Stimulated activated naive CD4-positive, alpha-beta T cell (primary cell): Measurements from ENCODE around the gene DCAF6.

Experiments
- DNase-seq, 6 experiments: peaks; one replicate each; lab custom pipeline; 2025; lab: John Stamatoyannopoulos, UW

DCAF6 gene

DNA sequence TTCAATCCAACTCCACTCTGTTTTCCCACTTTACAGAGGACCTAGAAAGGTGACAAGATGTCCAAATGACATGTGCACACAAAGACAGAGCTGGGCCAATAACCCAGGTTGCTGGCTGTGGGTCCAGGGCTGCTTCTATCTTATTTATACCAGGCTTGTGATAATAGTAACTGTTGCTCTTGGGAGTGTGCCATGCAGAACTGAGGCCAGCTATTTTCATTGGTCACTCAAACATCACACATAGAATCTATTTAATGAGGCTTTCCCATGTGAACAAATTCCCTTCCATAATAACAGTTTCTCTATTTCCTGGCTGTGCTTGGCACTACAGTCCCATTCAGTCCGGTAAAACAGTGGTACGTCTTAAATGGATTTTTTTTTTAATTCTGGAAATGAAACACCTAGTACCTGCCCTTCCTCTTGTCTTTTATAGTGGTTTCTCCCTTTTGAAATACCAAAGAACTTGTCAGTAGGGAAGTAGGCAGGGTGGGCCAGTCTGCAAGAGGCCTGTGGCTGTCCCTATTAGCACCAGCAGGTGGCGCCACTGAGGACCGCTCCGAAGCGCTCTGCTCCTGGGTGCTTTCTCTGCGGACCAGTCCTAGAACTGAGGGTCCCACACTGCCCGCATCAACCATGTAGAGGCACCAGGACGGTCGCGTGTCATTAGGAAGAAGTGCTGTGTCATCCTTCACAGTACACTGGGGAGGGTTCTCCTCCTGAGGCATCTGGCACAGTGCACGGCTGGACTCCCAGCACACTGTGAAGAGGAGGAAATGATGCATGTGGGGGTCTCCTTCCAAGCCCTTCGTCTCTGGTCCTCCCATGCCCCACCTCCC is 148.1 kb downstream of the DCAF6 start:
- DNase-seq, result peak in 5 of 6 experiments; percentile 12 to 57 (median 26)

DNA sequence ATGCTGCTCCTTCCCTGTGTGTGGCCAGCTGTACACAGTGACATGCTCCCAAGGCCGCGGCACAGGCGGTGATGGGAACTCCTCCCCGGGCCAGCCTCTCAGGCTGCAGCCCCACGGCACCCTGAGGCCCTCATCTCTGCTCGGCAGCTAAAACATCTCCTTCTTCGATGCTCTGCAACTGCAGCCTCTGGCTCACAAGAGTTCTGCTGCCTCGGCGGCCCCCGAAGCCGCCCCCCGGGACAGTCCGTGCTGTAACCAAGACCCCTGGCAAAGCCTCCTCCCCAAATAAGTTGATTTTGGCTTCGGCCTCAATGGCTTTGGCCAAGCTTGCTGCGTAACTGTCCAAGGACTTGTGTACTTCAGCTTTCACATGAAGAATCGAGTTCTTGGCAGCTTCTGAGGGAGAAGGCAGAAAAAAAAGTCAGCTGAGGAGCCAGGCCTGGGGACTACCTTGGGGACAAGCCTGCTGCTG is 149.0 kb downstream of the DCAF6 start:
- DNase-seq, result no peak

DNA sequence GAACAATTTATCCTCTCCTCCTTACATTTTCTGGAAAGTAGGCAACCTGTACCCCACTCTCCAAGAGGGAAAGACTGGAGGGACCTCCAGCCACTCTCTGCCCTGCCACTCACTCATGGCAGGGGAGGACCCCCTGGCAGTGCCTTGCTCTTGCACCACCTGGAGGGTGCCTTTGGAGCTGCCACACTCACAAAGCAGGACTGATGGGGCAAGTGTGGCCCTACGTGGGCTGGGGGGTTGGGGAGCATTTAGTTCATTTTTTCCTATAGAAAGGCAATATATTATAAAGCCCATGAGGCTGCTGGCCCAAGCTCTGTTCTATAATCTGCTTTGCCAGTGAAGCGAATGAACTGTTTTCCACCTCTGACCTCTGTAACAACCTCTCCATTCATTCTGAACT is 150.0 kb downstream of the DCAF6 start:
- no peak for DNase-seq

DNA sequence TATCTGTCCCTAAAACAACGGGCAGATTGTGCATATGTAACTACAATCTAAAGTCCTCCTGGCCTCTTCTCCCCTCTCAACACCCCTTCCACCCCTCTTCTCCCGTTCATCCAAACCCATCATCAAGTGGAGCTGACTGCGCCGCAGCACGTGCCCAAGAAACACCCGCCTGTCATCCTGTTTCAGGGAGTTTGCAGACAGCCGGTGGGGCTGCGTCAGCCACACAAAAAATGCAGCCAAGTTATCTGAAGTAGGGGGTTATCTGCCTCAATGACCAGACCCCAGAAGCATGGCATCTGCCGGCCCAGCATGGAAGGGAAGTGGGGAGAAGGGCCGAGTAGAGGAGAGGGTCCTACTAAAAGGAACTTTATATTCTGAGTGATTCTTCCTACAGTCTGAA is 151.2 kb downstream of the DCAF6 start:
- DNase-seq, result no peak

DNA sequence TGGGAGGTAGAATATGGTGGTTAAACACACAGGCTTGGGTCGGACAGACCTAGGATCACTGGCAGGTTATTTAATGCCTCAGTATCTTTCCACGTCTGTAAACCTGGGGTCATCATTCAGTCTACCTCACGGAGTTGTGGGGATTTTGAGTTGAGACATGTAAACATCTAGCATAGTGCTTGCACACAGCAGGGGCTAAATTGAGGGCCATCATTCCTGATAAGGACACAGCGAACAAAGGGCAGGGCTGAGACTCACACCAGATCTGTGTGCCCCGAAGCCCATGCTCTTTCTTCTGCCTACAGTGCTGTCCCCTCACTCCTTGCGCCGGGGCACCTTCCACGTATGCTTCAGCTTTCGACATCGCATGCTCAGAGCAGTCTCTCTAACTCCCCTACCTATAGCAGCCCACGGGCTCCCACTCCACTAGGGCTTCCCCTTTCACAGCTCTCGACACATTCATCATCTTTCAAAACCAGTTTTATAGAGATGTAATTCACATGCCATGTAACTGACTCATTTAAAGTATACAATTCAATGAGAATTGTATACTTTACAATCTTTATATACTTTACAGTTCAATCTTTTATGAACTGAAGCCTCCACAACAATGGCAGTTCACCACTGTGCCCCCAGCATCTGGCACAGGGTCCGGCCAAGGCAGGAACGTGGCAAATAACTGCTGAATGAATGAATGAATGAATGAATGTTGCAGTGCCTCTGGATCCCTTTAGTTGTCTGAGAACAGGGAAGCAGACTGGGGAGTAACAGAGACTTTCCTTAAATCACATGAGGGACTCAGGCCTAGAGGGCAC is 152.2 kb downstream of the DCAF6 start:
- DNase-seq, result no peak

DNA sequence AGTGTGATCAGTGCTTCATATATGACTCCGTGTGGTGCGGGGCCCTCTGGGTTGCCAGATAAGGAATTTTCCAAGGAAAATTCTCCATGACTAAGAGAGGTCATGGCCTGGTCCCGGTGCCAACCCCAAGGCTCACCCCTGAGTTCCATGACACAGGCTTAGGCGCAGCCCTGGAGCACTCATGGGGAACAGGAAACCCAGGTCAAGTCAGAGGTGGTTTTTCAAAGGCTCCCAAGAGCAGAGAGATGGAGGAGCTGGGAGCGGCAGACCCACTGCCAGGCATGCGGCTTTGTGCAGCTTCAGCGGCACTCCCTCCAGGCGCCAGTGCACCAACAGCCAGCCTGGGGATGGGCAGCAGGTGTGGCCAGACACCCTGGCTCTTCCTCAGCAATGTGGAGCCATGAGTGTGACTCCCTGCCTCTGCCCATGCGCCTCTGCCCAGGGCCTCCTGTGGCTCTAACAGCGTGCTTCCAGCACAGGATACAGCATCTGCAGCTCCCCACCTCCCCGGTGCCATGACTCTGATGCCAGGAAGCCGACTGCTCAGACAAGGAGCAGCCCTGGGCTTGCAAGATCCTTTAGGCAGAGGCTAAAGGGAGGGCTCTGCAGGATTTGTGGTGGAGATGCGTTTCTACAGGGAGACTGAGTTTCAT is 153.0 kb downstream of the DCAF6 start:
- DNase-seq, result no peak

DNA sequence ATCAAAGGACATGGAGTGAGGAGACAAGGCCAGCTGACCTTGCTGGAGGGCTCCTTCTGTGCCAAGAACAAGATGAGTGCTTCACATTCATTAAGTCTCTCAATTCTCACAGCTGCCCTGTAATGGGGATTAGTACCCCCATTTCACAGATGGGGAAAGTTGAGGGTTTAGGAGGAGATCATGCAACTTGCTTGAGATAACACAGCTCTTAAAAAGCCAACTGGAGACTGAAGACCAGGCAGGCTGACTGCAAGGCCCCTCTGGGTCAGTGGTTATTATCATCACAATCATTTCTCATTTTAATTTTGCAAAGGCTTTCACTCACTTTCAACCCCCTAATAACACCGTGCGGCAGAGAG is 153.5 kb downstream of the DCAF6 start:
- DNase-seq, result no peak

DNA sequence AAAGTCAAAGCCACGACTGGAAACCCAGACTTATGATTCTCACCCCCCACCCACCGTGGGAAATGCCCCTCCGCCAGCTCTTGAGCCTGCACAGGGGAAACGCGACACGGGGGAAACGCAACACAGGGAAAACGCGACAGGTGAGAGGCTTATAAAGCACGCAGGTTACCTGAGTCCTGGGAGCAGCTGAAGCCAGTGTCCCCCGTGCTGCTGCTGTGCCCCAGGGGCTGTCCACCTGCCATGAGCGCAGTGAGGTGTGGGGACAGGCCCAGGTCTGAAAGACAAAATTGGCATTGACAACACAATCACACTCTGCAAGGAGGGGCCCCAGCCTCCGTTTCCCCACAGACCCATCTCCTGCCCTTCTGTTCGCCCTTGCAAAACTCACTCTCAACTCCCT is 153.9 kb downstream of the DCAF6 start:
- no peak for DNase-seq

DNA sequence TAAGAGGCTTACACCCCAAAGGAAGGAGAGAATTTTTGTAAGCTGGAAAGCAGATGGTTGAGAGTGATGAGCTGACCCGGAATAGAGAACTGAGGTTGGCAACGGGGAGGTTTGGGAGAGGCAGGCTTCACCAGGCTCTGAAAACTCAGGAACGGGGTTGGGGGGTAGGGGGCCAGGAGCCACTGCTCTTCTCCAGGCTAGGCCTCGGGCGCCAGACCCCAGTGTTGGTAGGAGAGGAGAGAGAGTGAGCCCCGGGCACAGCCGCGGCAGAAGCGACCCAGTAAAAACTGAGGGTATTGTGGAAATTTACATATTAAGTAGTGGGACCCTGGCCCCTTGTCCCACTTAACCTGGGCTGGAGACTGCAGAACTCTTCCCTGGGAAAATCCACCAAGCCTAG is 154.6 kb downstream of the DCAF6 start:
- no peak for DNase-seq

DNA sequence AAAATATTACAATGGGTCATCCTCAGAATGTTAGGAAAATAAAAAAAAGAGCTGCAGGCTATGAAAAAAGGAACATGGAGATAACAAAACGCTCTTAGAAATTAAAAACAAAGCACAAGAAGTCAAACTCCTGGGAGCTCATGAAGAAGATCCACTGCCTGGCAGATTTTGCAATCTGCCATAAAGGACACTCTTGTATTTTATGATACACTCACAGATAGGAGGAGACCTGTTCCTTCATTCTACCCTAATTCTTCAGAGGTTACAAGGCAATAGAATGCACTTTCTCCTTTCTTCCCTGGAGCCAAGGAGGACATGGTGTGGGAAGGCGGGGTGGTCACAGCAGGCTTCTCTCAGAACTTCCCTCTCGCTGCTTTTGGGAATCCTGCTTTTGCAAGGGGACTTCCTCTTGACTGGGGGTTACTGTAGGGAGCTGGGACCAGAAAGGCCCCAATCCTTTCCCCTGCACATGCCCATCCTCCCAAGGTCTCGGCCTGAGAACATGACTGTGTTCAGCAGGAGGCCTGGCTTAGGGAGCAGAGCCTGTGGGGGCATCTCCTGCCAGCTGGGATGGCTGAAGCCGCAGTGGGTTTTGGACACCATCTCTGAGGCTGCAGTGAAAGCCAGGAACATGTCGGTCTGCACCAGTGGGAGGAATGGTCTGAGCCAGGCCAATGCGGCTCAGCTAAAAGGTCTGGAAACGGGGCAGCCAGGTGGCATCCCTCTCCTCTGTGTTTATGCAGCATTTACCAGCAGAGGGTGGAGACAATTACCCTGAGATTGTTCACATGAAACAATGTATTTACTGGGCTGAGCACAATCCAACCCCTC is 155.5 kb downstream of the DCAF6 start:
- no peak for DNase-seq

DNA sequence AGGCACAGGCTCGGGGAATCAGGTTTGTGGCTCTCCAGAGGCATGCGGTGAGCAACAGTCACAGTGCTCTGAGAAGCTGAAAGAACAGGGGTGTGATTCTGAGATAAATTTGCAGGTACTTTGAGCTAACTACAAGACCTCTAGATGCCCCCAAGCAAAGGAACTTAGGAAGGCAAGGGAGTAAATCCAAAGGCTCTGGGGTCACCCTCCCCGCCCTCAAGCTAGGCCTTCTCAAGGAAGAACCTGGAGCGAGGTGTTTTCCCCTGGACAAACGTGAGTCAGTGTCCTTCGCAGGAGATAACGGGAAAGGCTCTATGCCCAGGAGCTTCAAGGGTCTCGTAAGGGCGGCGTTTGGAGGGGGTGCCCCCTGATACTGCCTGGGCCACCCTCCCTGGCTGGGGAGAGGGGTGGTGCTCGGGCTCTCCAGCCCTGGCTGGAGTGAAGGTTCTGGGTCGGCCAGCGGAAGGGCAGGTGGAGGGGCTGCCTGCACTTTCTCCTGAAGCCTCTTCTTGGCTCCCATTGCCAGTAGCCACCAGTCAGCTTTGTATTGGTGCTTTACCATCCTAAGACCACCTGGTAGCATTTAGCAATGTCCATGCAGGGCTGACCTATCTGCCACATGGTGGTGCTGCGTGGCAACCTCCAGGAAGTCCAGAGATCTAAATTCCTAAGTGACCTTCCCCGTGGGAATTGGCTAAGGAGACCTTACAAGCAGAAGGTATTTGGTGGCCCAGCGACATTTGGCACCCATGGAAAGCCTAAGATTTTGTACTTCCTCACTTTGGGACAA is 156.3 kb downstream of the DCAF6 start:
- no peak for DNase-seq

DNA sequence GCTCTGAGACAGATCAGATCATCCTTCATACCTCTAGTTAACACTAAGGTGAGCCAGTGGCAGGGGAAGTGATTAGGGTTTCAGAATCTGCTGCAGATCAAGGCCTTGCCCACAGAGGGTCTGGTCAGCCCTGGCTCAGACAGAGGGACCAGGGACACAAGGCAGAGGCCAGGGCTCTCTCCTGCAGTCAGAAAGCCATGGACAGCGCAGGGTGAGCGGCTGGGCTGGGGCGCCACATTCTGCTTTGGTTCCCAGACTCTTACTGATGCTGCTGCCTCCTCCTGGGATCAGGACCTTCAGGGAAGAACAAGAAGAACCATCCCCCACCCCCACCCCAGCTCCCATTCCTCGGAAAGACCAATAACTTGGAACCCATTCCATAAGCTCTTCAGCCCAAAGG is 157.1 kb downstream of the DCAF6 start:
- no peak for DNase-seq

DNA sequence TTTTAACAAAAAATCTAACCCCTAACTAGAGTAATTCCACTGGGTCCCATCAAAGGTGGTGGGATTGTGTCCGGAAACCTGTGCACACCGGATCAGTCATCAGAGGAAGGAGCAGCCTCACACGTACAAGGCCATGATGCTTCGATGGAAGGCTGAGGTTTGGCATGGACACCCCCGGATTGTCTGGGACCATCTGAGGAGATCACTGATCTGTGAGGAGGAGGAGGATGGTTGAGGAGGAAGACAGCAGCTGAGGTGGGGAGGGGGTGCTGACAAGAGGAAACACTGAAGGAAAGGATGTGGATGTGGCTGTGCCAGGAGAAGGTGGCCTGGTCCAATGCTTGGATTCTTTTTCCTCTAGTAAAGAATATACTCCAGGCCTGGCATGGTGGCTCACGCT is 159.0 kb downstream of the DCAF6 start:
- DNase-seq, result no peak

DNA sequence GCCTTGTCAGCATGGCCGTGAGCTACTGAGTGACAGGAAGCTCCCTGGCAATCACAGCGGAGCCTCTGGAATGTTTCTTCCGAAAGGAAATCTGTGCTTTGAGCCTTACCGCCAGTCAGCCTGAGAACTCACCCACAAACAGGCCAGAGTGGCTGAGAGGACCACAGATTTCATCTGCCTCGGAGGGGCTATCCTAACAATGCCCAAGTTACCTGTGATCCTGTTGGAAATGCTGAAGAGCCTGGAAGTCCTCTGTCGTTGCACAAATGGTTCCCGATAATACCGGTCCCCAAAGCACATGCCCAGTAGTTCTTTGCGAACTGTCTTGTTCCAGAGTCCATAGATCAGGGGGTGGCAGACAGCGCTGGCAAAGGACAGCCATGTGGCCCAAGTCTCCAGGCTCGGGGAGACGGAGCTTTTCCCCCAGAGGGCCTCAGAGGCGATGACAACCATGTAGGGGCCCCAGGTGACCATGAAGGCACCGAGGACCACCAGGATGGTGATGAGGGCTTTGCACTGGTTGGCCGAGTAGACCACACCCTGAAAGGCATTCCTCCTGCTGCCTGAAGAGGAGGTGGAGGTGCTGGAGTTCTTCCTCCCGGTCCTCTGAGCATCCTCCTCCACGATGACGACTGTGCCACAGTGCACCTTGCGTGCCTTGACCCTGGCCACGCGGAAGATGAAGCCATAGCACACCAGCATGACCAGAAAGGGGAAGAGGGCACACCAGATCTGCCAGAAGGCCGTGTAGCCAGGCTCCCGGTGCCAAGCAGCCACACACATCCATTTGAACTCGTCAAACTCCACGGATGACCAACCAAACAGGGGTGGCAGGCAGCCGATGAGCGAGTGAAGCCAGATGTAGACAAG is 160.0 kb downstream of the DCAF6 start:
- DNase-seq, result no peak

DNA sequence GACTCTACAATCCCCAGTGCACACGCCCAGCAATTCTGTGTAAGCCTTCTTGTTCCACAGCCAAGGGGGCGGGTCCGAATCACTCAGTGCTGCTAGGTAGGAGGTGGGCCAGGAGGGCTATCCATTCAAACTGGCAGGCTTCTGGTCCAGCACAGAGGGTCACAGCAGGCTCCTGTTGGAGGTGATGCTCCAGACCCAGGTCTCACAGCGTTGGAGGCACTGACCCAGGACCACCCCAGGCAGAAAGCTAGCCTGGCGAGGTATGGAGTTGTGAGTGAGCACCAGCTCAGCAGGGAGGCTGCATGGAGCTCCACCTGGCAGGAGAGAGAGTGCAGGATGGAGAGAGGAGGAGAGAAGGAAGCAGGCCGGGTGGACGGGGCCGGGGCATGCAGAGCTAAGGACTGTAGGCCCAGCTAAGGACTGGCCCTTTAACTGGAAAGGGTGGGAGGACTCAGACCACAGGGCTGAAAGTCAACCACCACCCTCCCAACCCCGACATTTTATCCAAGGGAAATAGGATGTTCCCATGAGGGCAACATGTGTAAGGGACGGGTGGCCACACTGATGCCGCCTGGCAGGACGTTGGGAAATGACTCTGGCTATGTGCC is 161.5 kb downstream of the DCAF6 start:
- DNase-seq, result no peak

DNA sequence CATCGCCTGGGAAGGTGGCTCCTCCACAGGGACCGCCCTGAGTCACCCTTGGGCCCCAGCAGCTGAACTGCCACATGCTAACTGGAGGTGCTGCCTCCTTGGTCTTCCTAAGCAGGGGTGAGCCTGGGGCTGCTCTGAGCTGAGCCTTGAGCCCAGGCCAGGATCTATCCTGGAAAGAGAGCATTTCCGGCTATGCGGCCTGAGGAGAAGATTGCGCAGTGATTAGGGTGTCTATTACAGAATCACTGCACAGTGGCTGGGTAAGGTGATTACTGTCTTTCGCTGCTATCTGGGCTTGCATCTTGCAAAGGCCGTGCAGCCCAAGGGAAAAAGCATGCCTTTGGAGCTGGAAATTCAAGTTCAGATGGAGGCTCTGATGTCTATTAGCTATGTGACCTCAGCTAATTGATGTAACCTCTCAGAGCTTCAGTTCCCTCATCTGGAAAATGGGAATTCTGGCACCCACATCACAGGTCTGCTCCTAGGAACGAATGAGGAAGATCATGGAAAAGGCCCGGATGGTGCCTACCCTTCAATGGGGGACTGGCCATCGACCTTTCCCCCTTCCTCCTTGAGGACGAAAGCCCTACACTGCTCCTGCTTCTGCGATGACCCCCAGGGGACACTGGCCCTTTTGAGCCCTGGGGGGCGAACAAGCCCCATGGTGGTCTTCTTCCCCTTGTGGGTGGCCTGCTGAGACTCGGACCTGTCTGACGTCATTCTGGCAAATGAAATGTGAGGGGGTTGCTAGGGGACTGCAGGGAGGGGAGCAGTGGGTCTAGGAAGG is 162.2 kb downstream of the DCAF6 start:
- no peak for DNase-seq

DNA sequence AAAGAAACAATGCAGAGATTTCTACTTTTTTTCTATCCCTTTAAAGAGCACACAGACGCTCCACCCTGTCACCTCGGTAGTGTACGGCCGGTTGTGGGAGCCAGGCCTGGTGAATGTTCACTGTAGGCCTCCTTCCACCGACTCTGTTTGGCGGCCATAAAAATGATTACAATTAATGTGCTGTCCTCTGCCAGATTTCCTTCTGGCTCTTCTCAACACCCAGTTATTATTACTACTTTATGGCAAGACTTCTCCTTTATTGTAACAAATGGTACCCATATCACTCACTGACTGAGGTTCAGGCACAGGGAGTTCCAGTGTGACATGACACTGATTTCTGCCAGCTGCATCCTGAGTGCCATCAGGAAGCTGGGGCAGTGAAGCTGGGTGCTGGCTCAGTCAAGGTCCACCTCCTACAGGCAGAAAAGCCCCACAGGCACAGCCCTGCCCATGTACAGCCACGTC is 162.9 kb downstream of the DCAF6 start:
- no peak for DNase-seq

DNA sequence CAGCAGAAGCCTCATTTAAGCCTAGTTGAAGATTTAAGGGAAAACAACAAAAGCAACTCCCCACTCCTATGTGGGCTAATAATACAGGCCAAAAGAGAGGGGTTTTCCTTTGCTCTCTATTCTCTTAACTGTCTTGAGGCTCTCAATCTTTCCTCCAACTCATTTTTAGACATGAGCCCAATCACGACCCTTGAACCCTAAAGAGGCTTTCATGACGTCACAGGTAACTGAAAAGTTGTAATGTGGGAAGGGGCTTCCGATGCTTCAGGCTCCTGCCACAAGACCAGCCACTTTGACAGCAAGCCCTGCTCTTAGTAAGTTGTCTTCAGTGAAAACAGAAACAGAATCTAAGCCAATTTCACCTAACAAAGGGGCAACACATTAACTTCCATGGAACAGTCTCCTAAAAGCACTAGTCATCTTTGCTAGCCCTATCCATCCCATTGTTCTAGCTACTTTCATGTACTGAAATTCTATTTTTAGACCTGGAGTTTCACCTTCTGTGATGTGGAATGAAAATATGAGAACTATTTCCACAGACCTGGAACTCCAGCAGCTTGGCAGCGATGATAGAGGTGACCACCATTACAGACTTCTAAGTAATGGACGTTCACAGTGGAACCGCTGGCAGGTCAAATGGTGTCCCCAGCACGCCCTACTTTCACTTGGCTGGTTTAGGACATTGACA is 164.0 kb downstream of the DCAF6 start:
- no peak for DNase-seq
